ENCODE data around the gene LEAP2.

The LEAP2 gene

DNA sequence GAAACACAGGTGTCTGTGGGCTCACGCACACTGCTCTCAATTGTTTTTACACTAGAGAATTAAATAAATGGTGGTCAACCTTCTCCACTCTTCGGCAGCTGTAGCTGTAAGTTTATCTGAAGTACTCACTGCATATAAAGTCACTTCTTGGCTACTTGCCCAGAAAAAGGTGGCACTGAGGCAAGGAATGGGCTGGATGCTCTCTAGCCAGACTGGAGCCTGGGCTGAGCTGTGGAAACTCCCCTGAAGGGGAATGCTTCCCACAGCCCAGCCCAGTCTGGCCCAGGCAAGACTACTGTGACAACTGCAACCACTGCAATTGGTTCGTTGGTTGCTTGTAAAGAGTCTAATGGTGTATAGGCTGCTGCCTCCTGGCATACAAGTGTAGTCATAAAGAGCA lies 4.5 kb downstream of the LEAP2 start:
- DNase-seq (ENCODE audit: low spot score), result peak; percentile 81

DNA sequence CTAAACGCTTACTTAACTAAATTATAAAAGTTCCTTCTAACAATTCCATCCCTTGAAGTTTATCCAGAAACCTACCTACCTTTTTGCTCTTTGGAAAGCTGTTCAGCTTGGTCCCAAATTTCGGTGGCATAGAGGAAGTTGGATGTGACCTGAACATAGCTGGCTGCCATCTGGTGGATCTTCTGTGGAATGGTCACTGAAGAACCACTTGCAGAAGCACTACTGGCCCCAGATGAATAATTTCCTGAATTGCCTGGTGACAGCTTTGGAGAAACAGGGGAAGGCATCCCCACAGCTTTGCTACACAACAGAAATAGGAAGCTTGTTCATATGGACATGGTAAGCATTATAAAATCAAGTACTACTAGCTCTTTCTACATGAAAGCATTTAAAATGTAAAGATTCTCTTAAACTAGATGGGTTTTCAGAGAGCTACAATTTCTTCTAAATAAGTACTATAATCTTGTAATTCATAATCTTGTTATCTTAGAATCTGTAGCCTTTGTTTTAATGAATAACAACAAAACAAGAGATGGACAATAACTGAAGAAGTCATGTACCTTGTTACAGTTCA lies 9.9 kb downstream of the LEAP2 start:
- peak; percentile 70 for DNase-seq (ENCODE audit: low spot score)

DNA sequence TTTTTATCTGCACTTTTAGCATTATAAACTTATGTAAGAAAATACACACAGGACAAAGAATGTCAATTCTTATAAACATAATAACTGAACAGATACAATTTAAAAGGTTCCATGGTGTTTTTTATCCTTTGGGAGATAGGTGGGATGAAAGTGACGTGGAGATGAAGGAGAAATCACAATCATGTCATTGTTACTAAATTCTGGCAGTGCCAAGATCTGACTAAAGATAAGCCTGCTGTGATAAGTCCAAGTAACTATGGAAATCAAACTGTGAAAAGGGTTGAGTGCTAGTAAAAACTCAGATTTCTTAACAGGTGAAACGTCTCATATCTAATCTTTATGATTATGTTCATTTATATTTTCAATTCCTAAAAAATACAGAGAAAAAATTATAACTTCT lies 11.1 kb downstream of the LEAP2 start:
- no peak for DNase-seq (ENCODE audit: low spot score)

DNA sequence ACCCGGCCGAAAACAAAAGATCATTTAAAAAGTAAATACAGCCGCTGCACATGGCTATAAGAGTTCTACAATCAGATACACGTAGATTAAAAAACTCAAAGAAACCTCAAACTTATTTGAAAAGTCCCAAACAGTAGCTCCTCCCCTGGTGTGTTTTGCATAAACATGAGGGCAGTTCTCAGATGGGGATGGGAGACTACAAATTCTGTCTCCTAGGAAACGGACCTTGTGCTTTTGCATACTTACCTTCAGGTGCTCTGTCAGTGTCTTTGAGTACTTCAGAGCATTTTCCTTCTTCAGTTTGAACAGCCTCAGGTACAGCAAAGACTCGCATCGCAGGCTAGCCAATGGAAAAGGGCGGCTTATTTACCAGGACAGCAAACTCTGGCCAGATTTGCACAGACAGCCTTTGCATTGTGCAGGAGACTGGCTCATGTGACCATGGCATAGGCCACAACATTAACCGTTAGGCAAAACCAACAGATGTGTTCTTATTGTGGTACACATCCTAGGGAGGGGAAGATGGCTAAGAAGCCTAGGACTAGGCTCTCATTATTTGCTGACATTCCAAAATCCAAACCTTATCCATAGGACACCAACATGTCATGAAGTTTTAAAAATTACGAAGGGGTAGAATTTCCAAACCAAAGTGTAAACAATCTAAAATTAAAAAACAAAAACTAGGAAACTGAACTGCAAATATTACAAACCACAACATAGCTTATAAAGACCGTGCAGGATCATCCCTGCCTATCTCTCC lies 12.8 kb downstream of the LEAP2 start:
- DNase-seq (ENCODE audit: low spot score), result no peak

DNA sequence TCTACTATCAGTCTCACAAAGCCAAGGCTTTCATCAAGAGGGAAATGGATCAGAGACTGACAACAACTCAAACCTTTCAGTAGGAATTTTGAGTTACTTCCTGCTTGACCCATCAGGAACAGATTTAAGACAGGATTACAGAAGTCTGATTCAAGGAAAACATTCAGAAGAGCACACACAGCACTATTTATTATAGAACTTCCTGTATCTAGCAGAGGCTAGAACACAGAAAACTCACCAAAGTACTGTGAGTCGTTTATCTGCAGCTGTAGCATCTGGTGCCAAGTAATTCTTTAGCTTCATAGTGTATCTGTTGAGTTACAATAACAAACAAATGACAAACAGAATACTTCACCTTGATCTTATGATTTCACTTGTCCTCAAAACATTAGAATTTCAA lies 13.8 kb downstream of the LEAP2 start:
- peak; percentile 22 for DNase-seq (ENCODE audit: low spot score)

DNA sequence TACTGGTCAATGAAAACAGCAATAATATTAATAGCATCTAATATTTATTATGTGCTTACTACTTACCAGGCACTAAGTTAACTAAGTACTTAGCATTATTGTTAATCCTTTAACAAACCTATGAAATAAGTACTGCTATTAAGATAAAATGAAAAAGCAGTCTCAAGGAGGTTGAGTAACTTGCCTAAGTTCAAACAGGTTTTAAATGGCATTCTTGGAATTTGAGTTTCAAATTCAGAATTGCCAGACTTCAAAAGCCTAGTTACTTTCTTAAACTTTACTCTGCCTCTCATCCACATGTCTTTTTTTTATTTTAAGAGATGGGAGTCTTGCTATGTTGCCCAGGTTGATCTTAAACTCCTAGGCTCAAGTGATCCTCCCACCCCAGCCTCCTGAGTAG lies 16.0 kb downstream of the LEAP2 start:
- DNase-seq (ENCODE audit: low spot score), result no peak

DNA sequence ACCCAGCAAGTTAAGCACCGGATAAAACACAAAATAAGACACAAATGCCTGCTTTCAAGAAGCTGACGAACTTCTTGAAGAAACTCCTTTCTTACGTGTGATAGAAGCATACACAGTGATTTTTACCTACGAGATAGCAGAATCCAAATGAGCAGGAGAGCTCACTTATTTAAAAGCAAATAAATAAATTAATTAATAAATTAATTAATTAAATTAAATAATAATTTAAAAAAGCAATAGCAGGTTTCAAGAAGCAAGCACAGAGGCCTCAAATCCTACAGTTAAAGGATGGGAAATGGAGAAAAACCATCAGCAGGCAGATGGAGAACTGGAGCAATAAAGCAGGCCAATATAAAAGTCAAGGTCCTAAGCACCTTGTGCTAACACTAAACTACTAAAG lies 17.3 kb downstream of the LEAP2 start:
- no peak for DNase-seq (ENCODE audit: low spot score)

DNA sequence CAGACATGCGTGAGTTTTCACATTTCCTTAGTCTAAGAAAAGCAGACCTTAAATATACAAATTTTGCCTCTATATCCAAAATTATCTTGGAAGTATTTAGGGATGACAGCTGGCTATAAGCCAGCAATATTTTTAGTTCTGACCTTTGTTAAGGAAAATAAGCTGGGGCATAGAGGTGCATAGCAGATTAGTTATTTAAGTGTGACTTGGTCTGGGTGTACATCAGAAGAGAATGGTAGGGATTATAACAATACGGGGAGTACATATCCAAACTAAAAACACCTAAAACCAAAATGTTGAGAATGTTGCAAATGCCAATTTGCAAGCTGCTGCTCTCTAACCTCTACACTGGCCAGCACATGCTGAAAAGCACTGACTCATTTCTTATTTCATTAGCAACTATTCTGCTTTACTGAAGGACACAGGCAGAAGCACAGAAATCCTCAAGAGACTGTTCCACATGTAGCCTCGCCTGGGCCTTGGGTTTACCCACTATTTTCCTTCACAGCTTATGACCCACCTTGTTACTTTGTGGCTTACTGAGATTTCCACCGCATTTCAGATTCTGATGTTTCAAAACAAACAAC lies 22.3 kb downstream of the LEAP2 start:
- no peak for DNase-seq (ENCODE audit: low spot score)

DNA sequence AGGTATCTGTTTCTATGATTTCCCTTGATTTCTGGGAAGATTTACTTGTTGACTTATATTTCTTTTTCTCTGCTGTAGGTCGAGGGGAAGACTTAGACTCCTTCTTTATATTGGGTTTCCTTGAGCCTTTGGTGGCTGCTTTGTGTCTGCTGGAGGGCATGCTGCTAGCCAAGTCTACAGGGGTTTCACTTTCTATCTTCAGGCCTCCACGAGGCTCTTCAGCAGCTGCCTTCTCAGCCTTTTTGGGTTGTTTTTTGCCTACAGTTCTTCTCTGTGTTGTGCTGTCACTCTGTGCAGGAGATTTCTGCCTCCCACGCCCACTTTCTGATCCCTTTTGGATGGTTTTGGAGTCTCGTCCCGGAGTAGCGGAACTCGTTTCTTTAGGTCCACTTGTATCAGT lies 23.2 kb downstream of the LEAP2 start:
- no peak for DNase-seq (ENCODE audit: low spot score)

DNA sequence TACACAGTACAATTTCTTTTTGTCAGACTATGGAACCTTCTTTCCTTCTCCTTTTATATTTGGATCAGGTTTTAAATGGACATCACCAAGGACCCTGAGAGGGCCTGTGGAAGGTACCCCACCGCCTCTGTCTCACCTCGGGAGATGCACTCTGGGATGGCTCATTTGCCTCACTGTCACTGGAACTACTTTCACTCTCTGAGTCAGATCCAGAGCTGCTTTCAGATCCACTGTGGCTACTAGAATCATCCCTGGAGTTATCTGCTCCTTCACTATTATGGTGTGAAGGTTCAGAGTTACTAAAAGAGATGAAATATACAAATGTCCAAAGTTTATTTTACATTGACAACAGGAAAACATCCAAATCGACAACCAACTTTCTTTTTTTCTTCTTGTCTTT lies 24.6 kb downstream of the LEAP2 start:
- no peak for DNase-seq (ENCODE audit: low spot score)

DNA sequence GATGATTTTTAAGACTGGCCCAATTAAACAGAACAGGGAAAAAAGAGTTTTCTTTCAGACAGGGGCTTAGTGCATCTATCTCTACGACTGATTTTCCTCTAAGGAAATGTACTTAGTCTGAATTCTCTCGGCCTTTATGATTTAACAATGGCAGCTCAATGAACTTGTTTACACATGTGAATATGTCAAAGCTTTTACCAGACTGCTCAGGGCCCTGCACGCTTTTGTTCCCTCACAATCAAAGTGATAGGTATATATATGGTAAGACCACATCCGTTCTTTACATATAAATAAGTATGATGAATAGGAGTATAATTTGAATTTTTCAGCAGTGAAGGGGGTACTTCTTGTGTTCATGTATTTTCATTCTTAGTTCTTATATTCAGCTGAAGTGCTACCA lies 27.6 kb downstream of the LEAP2 start:
- no peak for DNase-seq (ENCODE audit: low spot score)

DNA sequence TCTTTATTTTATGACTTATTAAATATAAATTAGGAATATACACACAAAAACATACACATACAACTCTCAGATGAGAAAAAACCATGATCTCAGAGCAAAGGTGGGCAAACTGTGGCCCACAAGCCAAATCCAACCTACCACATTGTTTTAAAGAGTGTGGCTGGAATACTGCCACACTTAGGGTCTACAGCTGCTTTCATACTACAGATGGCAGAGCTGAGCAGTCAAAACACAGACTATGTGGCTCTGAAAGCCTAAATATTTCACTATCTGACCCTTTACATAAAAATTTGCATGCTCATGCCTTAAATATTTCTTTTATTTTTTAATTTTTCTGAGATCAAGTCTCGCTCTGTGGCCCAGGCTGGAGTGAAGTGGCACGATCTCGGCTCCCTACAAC lies 28.3 kb downstream of the LEAP2 start:
- no peak for DNase-seq (ENCODE audit: low spot score)

DNA sequence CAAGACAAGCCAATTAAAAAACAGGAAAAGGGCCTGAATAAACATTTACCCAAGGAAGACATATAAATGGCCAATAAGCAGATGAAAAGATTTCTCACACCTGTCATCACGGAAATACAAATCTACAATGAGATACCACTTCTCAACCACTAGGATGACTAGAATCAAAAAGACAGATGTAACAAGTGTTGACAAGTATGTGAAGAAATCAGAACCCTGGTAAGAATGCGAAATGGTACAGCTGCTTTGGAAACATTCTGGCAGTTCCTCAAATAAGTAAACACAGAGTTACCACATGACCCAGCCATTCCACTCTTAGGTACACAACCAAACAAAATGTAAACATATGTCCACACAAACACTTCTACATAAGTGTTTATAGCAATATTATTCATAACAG lies 32.5 kb downstream of the LEAP2 start:
- no peak for DNase-seq (ENCODE audit: low spot score)

DNA sequence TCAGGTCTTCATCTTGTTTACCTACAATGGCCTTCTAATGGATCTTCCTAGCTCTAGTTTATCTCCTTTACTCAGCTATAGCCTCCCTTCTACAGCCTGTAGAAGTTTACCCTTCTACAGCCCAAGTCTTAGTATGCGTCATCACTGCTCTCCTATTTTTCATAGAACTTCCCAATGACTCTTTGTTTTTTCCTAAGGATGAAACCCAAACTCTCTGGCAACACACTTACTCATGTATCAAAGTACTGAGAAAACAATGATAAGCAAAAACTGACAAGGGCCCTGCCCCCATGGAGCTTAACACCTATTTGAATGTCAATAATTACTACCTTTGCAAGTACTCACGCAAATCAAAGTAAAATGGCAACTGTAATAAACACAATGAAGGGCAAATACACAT lies 33.7 kb downstream of the LEAP2 start:
- DNase-seq (ENCODE audit: low spot score), result no peak

DNA sequence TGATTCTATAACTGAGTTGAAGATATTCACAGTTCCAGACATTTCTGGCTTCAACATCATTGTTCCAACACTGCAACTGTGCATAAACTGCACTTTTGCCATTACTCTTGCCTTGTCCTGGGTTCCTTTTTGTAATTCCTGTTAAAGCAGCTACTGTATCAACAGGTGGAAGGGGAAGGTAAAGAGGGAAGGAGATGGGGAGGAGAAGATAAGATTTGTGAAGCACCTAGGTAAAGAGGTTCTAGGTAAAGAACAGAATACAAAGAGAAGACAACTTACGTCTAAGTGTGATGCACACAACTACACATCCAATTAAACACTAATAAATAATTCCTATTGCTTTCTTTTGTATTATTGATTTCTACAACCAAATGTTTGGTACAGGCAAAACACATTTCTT lies 36.2 kb downstream of the LEAP2 start:
- no peak for DNase-seq (ENCODE audit: low spot score)

DNA sequence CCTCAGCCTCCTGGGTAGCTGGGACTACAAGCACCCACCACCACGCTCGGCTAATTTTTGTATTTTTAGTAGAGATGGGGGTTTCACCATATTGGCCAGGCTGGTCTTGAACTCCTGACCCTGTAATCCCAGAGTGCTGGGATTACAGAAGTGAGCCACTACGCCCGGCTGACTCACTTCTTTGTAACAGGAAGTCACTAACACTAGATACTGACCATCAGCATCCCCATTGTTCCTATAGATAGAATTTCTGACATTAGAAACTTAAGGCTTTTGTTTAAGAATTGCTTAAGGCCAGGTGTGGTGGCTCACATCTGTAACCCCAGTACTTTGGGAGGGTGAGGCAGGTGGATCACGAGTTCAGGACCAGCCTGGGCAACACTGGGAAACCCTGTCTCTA lies 42.2 kb downstream of the LEAP2 start:
- peak; percentile 15 for DNase-seq (ENCODE audit: low spot score)

DNA sequence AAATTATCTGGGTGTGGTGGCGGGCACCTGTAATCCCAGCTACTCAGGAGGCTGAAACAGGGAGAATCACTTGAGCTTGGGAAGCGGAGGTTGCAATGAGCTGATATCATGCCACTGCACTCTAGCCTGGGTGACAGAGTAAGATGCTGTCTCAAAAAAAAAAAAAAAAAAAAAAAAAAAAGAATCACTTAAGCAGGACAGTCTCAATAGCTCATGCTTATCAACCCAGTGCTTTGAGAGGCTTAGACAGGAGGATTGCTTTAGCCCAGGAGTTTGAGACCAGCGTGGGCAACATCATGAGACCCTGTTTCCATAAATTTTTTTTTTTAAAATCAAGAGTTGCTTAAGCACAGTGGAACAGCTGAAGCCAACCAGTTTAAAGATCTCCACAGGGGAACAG lies 42.6 kb downstream of the LEAP2 start:
- no peak for DNase-seq (ENCODE audit: low spot score)
